ENCODE results near the gene HPN. TPM values are rescaled to one million over a fixed set of nuclear protein-coding genes. Genes with fewer than 3 reads are reported as not detected.

HPN gene
- total and polyA plus RNA-seq, 2 of the 13 experiments (the other 11 are each of a cell fraction or from before 2014, with no cell fraction given), result 46.7 to 261 TPM

- TF ChIP-seq MXD3 (CRISPR knock-in tag; IDR thresholded peaks at IDR 0.05) (0 out of 2 replicates have a peak, but pooled peaks have one; percentile 69), HNF4G (IDR thresholded peaks at IDR 0.05; ENCODE audit: borderline replicate concordance, low read depth, low read length) (no peak), HNF4G (CRISPR knock-in tag; IDR thresholded peaks at IDR 0.05; ENCODE audit: borderline replicate concordance, low read depth) (no peak; the same call in 1 of the 2 replicates), TAF1 (CRISPR knock-in tag; IDR thresholded peaks at IDR 0.05) (peak; percentile 70; the same call in 1 of the 2 replicates), EHMT2 (IDR thresholded peaks at IDR 0.05; ENCODE audit: borderline replicate concordance, low read depth, low read length) (no peak), ZSCAN22 (CRISPR knock-in tag; IDR thresholded peaks at IDR 0.05) (no peak), ZNF510 (CRISPR knock-in tag; IDR thresholded peaks at IDR 0.05; ENCODE audit: low read depth) (0 out of 2 replicates have a peak, but pooled peaks have one; percentile 34), CSRNP1 (CRISPR knock-in tag; IDR thresholded peaks at IDR 0.05) (peak; percentile 84), ZNF557 (CRISPR knock-in tag; IDR thresholded peaks at IDR 0.05) (no peak), TRIM24 (CRISPR knock-in tag; IDR thresholded peaks at IDR 0.05) (no peak), MAFG (CRISPR knock-in tag; IDR thresholded peaks at IDR 0.05) (no peak), NONO (IDR thresholded peaks at IDR 0.05) (no peak), NONO (CRISPR knock-in tag; conservative IDR thresholded peaks at IDR 0.05) (peak; percentile 83), ZMAT5 (CRISPR knock-in tag; IDR thresholded peaks at IDR 0.05; ENCODE audit: borderline replicate concordance, low read depth) (no peak), HBP1 (CRISPR knock-in tag; IDR thresholded peaks at IDR 0.05; ENCODE audit: low read depth) (0 out of 2 replicates have a peak, but pooled peaks have one; percentile 63), CEBPZ (IDR thresholded peaks at IDR 0.05; ENCODE audit: low read length) (no peak), MAFF (IDR thresholded peaks at IDR 0.05; ENCODE audit: low read depth, low read length) (no peak), ZNF878 (CRISPR knock-in tag; IDR thresholded peaks at IDR 0.05) (no peak; the same call in 1 of the 2 replicates), HOXA3 (CRISPR knock-in tag; IDR thresholded peaks at IDR 0.05) (peak; percentile 51; the same call in 1 of the 2 replicates), TERF1 (CRISPR knock-in tag; IDR thresholded peaks at IDR 0.05) (no peak), MIER3 (CRISPR knock-in tag; IDR thresholded peaks at IDR 0.05; ENCODE audit: borderline replicate concordance) (peak; percentile 65; the same call in 1 of the 2 replicates)
These were observed 46.6 kb upstream of the HPN start (continued) for GRCh38 chr19:34994643-34995541.
